Central memory CD8-positive, alpha-beta T cell (primary cell): ENCODE data around the gene ERVMER34-1.

ENCODE experiments used
- ATAC-seq: fragments of 150-1000 bp; cut with Tn5 transposase; replicated peaks from 2 replicates; pipeline ENCODE4 v1.10.0; 2022; ENCODE audit warnings: mild to moderate bottlenecking, moderate FRiP score, moderate number of reproducible peaks; ENCODE audit not compliant: poor library complexity, severe bottlenecking; ENCODE audit errors: extremely low read depth
- DNase-seq, 2 donors: peaks; one replicate each; pipeline ENCODE4 v3.0.0; 2021; ENCODE audit warnings: low spot score in 2 of 2
- H3K27ac Mint-ChIP-seq: one replicate; pipeline ENCODE4 v1.8.0; 2022; ENCODE audit warnings: low read depth, mild to moderate bottlenecking, moderate library complexity, mixed read lengths
- H3K27me3 Mint-ChIP-seq: one replicate; pipeline ENCODE4 v1.8.0; 2022; ENCODE audit warnings: mixed read lengths
- H3K36me3 Mint-ChIP-seq: one replicate; pipeline ENCODE4 v1.8.0; 2022; ENCODE audit warnings: mild to moderate bottlenecking, moderate library complexity, mixed read lengths; ENCODE audit not compliant: insufficient read depth
- H3K4me1 Mint-ChIP-seq: one replicate; pipeline ENCODE4 v1.8.0; 2022; ENCODE audit warnings: mixed read lengths
- H3K4me3 Mint-ChIP-seq: one replicate; pipeline ENCODE4 v1.8.0; 2022; ENCODE audit warnings: mild to moderate bottlenecking, moderate library complexity, mixed read lengths
- H3K9me3 Mint-ChIP-seq: one replicate; pipeline ENCODE4 v1.8.0; 2022; ENCODE audit warnings: mixed read lengths

Gene ERVMER34-1

GRCh38 chr4:52714597-52715254 lies 36.5 kb downstream of the ERVMER34-1 start:
- peak overlapping the region; percentile 81 for H3K4me3 Mint-ChIP-seq
- H3K36me3 Mint-ChIP-seq: peaks cover 12% of the 10 kb centered on the region
- H3K27me3 Mint-ChIP-seq: no peaks in the 10 kb centered on the region
- H3K4me1 Mint-ChIP-seq: peaks cover 39% of the 10 kb centered on the region
- no peak overlapping the region for H3K27ac Mint-ChIP-seq
- no peaks in the 10 kb centered on the region for H3K9me3 Mint-ChIP-seq
- no peak for ATAC-seq
- no peak for DNase-seq

- H3K4me3 Mint-ChIP-seq: peak overlapping the region; percentile 81
- H3K36me3 Mint-ChIP-seq: peaks cover 15% of the 10 kb centered on the region
- H3K4me1 Mint-ChIP-seq: peaks cover 39% of the 10 kb centered on the region
- DNase-seq: no peak
- no peaks in the 10 kb centered on the region for H3K9me3 Mint-ChIP-seq
- peak overlapping the region; percentile 90 for H3K27ac Mint-ChIP-seq
- no peaks in the 10 kb centered on the region for H3K27me3 Mint-ChIP-seq
- ATAC-seq: no peak
Observed at GRCh38 chr4:52713456-52713937, 37.7 kb downstream of the ERVMER34-1 start.

GRCh38 chr4:52712251-52713130 lies 38.7 kb downstream of the ERVMER34-1 start:
- no peaks in the 10 kb centered on the region for H3K27me3 Mint-ChIP-seq
- ATAC-seq (peak; percentile 95), DNase-seq (peak; percentile 84 to 91)
- peaks cover 15% of the 10 kb centered on the region for H3K36me3 Mint-ChIP-seq
- H3K9me3 Mint-ChIP-seq: no peaks in the 10 kb centered on the region
- H3K4me3 Mint-ChIP-seq: peak overlapping the region; percentile 81
- H3K27ac Mint-ChIP-seq: peak overlapping the region; percentile 90
- H3K4me1 Mint-ChIP-seq: peaks cover 39% of the 10 kb centered on the region

GRCh38 chr4:52711834-52712250 lies 39.4 kb downstream of the ERVMER34-1 start:
- no peak for ATAC-seq
- no peaks in the 10 kb centered on the region for H3K27me3 Mint-ChIP-seq
- H3K4me1 Mint-ChIP-seq: peaks cover 37% of the 10 kb centered on the region
- H3K4me3 Mint-ChIP-seq: peak overlapping the region; percentile 81
- peaks cover 15% of the 10 kb centered on the region for H3K36me3 Mint-ChIP-seq
- peak overlapping the region; percentile 90 for H3K27ac Mint-ChIP-seq
- no peaks in the 10 kb centered on the region for H3K9me3 Mint-ChIP-seq
- DNase-seq: no peak

GRCh38 chr4:52711272-52711671 lies 40.0 kb downstream of the ERVMER34-1 start:
- H3K27me3 Mint-ChIP-seq: no peaks in the 10 kb centered on the region
- ATAC-seq (no peak), DNase-seq (no peak)
- H3K36me3 Mint-ChIP-seq: peaks cover 15% of the 10 kb centered on the region
- H3K4me1 Mint-ChIP-seq: peaks cover 32% of the 10 kb centered on the region
- no peaks in the 10 kb centered on the region for H3K9me3 Mint-ChIP-seq
- H3K4me3 Mint-ChIP-seq: peak overlapping the region; percentile 81
- H3K27ac Mint-ChIP-seq: no peak overlapping the region

- H3K27ac Mint-ChIP-seq: no peak overlapping the region
- ATAC-seq: no peak
Observed at GRCh38 chr4:52709155-52709554, 42.1 kb downstream of the ERVMER34-1 start.

GRCh38 chr4:52704661-52705060 lies 46.6 kb downstream of the ERVMER34-1 start:
- Mint-ChIP-seq H3K4me1 (no peaks in the 10 kb centered on the region), H3K36me3 (peaks cover 4% of the 10 kb centered on the region), H3K4me3 (no peak overlapping the region), H3K9me3 (no peaks in the 10 kb centered on the region), H3K27ac (no peak overlapping the region), H3K27me3 (no peaks in the 10 kb centered on the region)
- no peak for DNase-seq
- ATAC-seq: no peak

More at GRCh38 chr4:52709155-52709554, 42.1 kb downstream of the ERVMER34-1 start:
- Mint-ChIP-seq H3K36me3 (peaks cover 13% of the 10 kb centered on the region), H3K4me3 (no peak overlapping the region), H3K4me1 (peaks cover 14% of the 10 kb centered on the region), H3K9me3 (no peaks in the 10 kb centered on the region), H3K27me3 (no peaks in the 10 kb centered on the region)
- DNase-seq: no peak

- H3K36me3 Mint-ChIP-seq: peaks cover 1% of the 10 kb centered on the region
- DNase-seq (no peak), ATAC-seq (no peak)
- no peak overlapping the region for H3K4me3 Mint-ChIP-seq
- H3K9me3 Mint-ChIP-seq: no peaks in the 10 kb centered on the region
- no peak overlapping the region for H3K27ac Mint-ChIP-seq
- H3K27me3 Mint-ChIP-seq: no peaks in the 10 kb centered on the region
- H3K4me1 Mint-ChIP-seq: no peaks in the 10 kb centered on the region
Observed at GRCh38 chr4:52704133-52704532, 47.1 kb downstream of the ERVMER34-1 start.

- peaks cover 1% of the 10 kb centered on the region for H3K36me3 Mint-ChIP-seq
Observed at GRCh38 chr4:52701207-52701606, 50.0 kb downstream of the ERVMER34-1 start.

GRCh38 chr4:52694936-52695335 lies 56.3 kb downstream of the ERVMER34-1 start:
- Mint-ChIP-seq H3K27ac (no peak overlapping the region), H3K27me3 (peaks cover 41% of the 10 kb centered on the region), H3K4me3 (no peak overlapping the region), H3K9me3 (peaks cover 26% of the 10 kb centered on the region), H3K4me1 (peaks cover 8% of the 10 kb centered on the region), H3K36me3 (no peaks in the 10 kb centered on the region)
- DNase-seq (no peak), ATAC-seq (no peak)

More at GRCh38 chr4:52701207-52701606, 50.0 kb downstream of the ERVMER34-1 start:
- no peak overlapping the region for H3K4me3 Mint-ChIP-seq
- peaks cover 6% of the 10 kb centered on the region for H3K4me1 Mint-ChIP-seq
- ATAC-seq: no peak
- H3K27me3 Mint-ChIP-seq: peaks cover 9% of the 10 kb centered on the region
- H3K27ac Mint-ChIP-seq: no peak overlapping the region
- DNase-seq: no peak
- H3K9me3 Mint-ChIP-seq: no peaks in the 10 kb centered on the region

GRCh38 chr4:52693492-52693891 lies 57.7 kb downstream of the ERVMER34-1 start:
- H3K9me3 Mint-ChIP-seq: peaks cover 26% of the 10 kb centered on the region
- H3K4me3 Mint-ChIP-seq: no peak overlapping the region
- H3K36me3 Mint-ChIP-seq: no peaks in the 10 kb centered on the region
- peaks cover 8% of the 10 kb centered on the region for H3K4me1 Mint-ChIP-seq
- H3K27ac Mint-ChIP-seq: no peak overlapping the region
- ATAC-seq: no peak
- peaks cover 41% of the 10 kb centered on the region for H3K27me3 Mint-ChIP-seq
- no peak for DNase-seq
